Thyroid gland (tissue), 4 donors: ENCODE data around the gene TMEFF2.

Experiments
- POLR2A ChIP-seq, 2 donors: fragments of 450-650 bp; IDR thresholded peaks; one replicate each; pipeline ENCODE4 v1.6.1; 2017; ENCODE audit warnings: antibody characterized with exemption in 2 of 2, mild to moderate bottlenecking in 2 of 2, moderate library complexity in 1 of 2
- TF ChIP-seq, protein P1 (sequence below), 6 experiments: fragments of 200-600 bp in 3 of 6; fragments of 450-650 bp in 3 of 6; sonication (generic) in 3 of 6; IDR thresholded peaks; one replicate each; pipeline ENCODE4 v1.5.1; 2016 to 2019; ENCODE audit warnings: antibody characterized with exemption in 6 of 6, mild to moderate bottlenecking in 2 of 6, inconsistent platforms in 1 of 6, moderate library complexity in 1 of 6

DNA sequence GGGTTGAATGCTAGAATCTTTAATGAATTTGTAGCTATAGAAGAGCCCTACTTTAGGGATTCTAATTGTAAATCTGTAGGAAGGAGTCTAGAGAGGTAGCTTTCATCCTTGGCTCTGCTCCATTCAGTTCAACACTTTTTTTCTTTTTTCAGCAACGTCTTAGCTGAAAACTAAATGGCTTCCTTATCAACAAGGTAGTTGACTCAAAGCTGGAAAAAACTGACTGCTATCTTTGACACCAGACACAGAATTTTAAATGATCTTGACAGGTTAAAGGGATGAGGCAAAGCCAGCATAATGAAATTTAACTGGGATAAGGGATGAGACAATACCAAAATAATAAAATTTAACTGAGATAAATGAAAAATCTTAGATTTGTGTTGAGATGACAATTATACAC is 54.9 kb downstream of the TMEFF2 start:
- TF ChIP-seq, protein P1, sequence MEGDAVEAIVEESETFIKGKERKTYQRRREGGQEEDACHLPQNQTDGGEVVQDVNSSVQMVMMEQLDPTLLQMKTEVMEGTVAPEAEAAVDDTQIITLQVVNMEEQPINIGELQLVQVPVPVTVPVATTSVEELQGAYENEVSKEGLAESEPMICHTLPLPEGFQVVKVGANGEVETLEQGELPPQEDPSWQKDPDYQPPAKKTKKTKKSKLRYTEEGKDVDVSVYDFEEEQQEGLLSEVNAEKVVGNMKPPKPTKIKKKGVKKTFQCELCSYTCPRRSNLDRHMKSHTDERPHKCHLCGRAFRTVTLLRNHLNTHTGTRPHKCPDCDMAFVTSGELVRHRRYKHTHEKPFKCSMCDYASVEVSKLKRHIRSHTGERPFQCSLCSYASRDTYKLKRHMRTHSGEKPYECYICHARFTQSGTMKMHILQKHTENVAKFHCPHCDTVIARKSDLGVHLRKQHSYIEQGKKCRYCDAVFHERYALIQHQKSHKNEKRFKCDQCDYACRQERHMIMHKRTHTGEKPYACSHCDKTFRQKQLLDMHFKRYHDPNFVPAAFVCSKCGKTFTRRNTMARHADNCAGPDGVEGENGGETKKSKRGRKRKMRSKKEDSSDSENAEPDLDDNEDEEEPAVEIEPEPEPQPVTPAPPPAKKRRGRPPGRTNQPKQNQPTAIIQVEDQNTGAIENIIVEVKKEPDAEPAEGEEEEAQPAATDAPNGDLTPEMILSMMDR (IDR thresholded peaks at IDR 0.05): no peak
- no peak for TF ChIP-seq POLR2A (IDR thresholded peaks at IDR 0.05)
